GM21528 (cell line): ENCODE results near the gene KBTBD6.
"Not testable (repeated sequence)": the region's sequence is repeated elsewhere in the genome, so short reads cannot be mapped to it uniquely, and the experiment has no call there.

ENCODE experiments used
- ATAC-seq: cut with Tn5 transposase; IDR thresholded peaks from one replicate; pipeline ENCODE4 v1.9.1; 2021; ENCODE audit warnings: mild to moderate bottlenecking, moderate library complexity; ENCODE audit not compliant: unreplicated experiment, low FRiP score

The KBTBD6 gene

GRCh38 chr13:41136396-41137031 is 3.9 kb upstream of the KBTBD6 start:
- ATAC-seq: no peak

GRCh38 chr13:41133951-41134350 is 1.3 kb upstream of the KBTBD6 start:
- no peak for ATAC-seq

- ATAC-seq: peak; percentile 18
Observed at GRCh38 chr13:41131660-41132511, 716 bp downstream of the KBTBD6 start.

- not testable (repeated sequence) for ATAC-seq
Observed at GRCh38 chr13:41131189-41131588, 1.4 kb downstream of the KBTBD6 start.

GRCh38 chr13:41130356-41130755 is 2.2 kb downstream of the KBTBD6 start:
- no peak for ATAC-seq

GRCh38 chr13:41127701-41128100 is 4.9 kb downstream of the KBTBD6 start:
- ATAC-seq: no peak

GRCh38 chr13:41122838-41123237 is 9.8 kb downstream of the KBTBD6 start:
- ATAC-seq: no peak

- no peak for ATAC-seq
Observed at GRCh38 chr13:41117869-41118268, 14.7 kb downstream of the KBTBD6 start.

- ATAC-seq: no peak
Observed at GRCh38 chr13:41111454-41111853, 21.1 kb downstream of the KBTBD6 start.

- ATAC-seq: no peak
Observed at GRCh38 chr13:41107584-41108014, 25.0 kb downstream of the KBTBD6 start.

GRCh38 chr13:41107104-41107571 is 25.5 kb downstream of the KBTBD6 start:
- no peak for ATAC-seq

GRCh38 chr13:41099986-41100385 is 32.6 kb downstream of the KBTBD6 start:
- no peak for ATAC-seq

- ATAC-seq: no peak
Observed at GRCh38 chr13:41098761-41099160, 33.8 kb downstream of the KBTBD6 start.

GRCh38 chr13:41095681-41096080 is 36.9 kb downstream of the KBTBD6 start:
- not testable (repeated sequence) for ATAC-seq

GRCh38 chr13:41085961-41086585 is 46.5 kb downstream of the KBTBD6 start:
- no peak for ATAC-seq

- no peak for ATAC-seq
Observed at GRCh38 chr13:41079725-41080124, 52.9 kb downstream of the KBTBD6 start.
